Neutrophil (primary cell): ENCODE results near the gene CNTNAP4.

ENCODE experiments used
- H3K27ac ChIP-seq: fragments of 200-600 bp; sonication (generic); 2 replicates; pipeline ENCODE4 v1.5.1; 2016; ENCODE audit warnings: mild to moderate bottlenecking, moderate library complexity
- H3K27me3 ChIP-seq: fragments of 200-600 bp; sonication (generic); 2 replicates; pipeline ENCODE4 v1.6.0; 2016; ENCODE audit warnings: mild to moderate bottlenecking
- H3K36me3 ChIP-seq: fragments of 200-600 bp; sonication (generic); 2 replicates; pipeline ENCODE4 v1.5.1; 2017
- H3K4me1 ChIP-seq, 2 experiments: fragments of 200-600 bp in 1 of 2; sonication (generic) in 1 of 2; 1 replicate in 1 of 2; 2 replicates in 1 of 2; pipeline versions ENCODE4 v1.5.1 to v1.6.1; 2013 to 2016; ENCODE audit warnings: low read depth in 1 of 2, low read length in 1 of 2, mild to moderate bottlenecking in 1 of 2, moderate library complexity in 1 of 2; ENCODE audit not compliant: control insufficient read depth in 1 of 2, insufficient read depth in 1 of 2
- H3K4me3 ChIP-seq, 2 experiments: fragments of 200-600 bp in 1 of 2; sonication (generic) in 1 of 2; 1 replicate in 1 of 2; 2 replicates in 1 of 2; pipeline ENCODE4 v1.5.1; 2013 to 2016; ENCODE audit warnings: low read depth in 1 of 2, low read length in 1 of 2, mild to moderate bottlenecking in 1 of 2, moderate library complexity in 1 of 2
- H3K9me3 ChIP-seq: fragments of 200-600 bp; sonication (generic); 2 replicates; pipeline ENCODE4 v1.5.1; 2016
- TF ChIP-seq, protein P1 (sequence below): fragments of 200-600 bp; sonication (generic); IDR thresholded peaks from 2 replicates; pipeline ENCODE4 v1.5.1; 2016; ENCODE audit warnings: antibody characterized with exemption

The CNTNAP4 gene

DNA sequence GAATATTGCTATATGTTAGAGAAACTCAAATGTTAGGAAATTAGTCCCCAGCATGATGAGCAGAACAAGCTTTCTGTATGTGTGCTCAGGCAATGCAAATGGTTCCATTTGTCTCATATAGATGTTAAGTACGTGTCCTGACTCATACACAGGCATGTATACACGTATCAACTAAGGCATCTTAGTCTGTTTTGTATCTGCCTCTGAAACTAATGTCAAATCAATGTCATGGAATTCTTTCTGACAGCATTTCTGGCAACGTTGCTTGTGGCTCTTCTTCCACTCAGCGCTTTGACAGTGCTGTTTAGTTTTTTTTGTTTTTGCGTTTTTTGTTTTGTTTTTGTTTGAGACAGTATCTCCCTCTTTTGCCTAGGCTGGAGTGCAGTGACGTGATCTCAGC lies 111.9 kb downstream of the CNTNAP4 start:
- Histone ChIP-seq H3K36me3 (no peaks in the 10 kb centered on the region), H3K9me3 (no peaks in the 10 kb centered on the region), H3K27ac (no peak overlapping the region), H3K4me3 (no peak overlapping the region), H3K27me3 (no peaks in the 10 kb centered on the region), H3K4me1 (no peaks in the 10 kb centered on the region)
- TF ChIP-seq, protein P1, sequence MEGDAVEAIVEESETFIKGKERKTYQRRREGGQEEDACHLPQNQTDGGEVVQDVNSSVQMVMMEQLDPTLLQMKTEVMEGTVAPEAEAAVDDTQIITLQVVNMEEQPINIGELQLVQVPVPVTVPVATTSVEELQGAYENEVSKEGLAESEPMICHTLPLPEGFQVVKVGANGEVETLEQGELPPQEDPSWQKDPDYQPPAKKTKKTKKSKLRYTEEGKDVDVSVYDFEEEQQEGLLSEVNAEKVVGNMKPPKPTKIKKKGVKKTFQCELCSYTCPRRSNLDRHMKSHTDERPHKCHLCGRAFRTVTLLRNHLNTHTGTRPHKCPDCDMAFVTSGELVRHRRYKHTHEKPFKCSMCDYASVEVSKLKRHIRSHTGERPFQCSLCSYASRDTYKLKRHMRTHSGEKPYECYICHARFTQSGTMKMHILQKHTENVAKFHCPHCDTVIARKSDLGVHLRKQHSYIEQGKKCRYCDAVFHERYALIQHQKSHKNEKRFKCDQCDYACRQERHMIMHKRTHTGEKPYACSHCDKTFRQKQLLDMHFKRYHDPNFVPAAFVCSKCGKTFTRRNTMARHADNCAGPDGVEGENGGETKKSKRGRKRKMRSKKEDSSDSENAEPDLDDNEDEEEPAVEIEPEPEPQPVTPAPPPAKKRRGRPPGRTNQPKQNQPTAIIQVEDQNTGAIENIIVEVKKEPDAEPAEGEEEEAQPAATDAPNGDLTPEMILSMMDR: no peak

DNA sequence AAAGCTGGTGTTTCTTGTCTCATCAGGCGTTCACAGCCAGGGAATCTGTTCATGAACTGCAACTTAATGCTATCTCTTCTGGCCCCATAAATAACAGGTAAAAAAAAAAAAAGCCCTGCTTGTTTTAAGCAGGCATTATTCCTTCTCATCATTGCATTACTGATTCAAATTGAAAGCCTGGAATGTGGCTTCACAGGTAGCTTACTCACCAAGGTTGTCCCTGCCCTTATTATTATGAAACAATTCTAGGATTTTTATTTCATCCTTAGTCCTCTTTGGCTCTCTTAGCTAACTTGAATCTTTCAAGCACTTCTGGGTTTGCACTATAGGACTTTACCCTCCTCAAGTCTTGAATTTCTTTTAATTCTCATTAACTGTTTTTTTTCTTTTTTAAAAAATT lies 113.3 kb downstream of the CNTNAP4 start:
- Histone ChIP-seq H3K36me3 (no peaks in the 10 kb centered on the region), H3K27ac (no peak overlapping the region), H3K27me3 (no peaks in the 10 kb centered on the region), H3K4me3 (no peak overlapping the region), H3K4me1 (no peaks in the 10 kb centered on the region), H3K9me3 (no peaks in the 10 kb centered on the region)
- TF ChIP-seq, protein P1: no peak

DNA sequence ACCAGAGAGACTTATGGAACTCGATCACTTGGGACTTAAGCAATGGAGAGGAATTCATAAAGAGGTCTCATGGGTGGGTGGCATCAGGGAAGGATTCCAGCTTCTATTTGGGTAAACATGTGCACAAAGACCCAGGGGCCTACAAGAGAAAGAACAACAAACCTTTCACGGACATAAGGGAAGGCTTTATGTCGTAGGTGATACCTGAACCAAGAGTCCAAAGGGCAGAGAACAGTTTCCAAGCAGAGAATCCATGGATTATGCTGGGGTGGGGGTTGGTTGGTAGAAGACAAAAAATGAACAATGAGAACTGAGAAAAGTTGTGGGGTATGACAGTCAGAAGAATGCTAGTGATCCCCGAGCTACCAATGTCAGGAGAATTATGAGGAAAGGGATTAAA lies 119.8 kb downstream of the CNTNAP4 start:
- Histone ChIP-seq H3K27ac (no peak overlapping the region), H3K9me3 (no peaks in the 10 kb centered on the region), H3K36me3 (no peaks in the 10 kb centered on the region), H3K4me1 (no peaks in the 10 kb centered on the region), H3K27me3 (no peaks in the 10 kb centered on the region), H3K4me3 (no peak overlapping the region)
- TF ChIP-seq, protein P1: no peak

DNA sequence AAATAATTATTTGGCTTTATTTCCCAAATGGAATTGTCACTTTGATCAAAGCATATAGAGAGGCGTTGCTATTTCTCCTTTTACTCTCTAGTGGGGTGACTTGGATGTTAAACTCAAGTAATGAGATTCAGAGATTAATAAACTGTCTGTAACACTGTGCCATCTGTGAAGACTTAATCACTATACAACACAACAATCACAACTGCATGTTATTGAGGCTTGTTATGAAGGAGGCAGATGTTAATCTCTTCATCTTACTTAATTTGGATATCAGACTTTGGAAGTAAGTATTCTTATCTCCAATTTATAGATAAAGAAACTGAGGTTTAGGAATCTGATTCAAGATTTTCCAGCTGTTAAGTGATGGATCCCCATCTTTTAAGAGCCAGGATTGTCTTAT lies 132.5 kb downstream of the CNTNAP4 start:
- no peak overlapping the region for H3K27ac ChIP-seq
- H3K27me3 ChIP-seq: no peaks in the 10 kb centered on the region

DNA sequence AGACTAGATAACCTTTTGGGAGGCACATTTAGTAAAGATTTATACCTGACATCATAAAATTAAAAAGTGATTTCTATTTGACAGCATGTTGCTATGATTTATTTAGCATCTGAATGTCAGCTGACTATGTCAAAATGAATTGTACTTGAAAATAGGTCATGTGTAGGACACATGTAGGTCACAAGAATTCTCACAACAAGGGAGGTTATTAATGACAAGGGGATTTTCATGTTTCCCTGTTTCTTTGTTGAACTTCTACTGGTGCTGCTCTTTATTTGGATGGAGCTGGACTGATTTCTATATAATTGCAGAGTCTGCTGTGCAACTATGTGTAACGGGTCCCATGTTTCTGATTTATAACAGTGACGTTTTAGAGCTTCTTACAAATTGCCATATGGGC lies 144.4 kb downstream of the CNTNAP4 start:
- H3K27ac ChIP-seq: no peak overlapping the region
- no peaks in the 10 kb centered on the region for H3K36me3 ChIP-seq
- no peaks in the 10 kb centered on the region for H3K27me3 ChIP-seq
- H3K9me3 ChIP-seq: no peaks in the 10 kb centered on the region
- no peak overlapping the region for H3K4me3 ChIP-seq
- TF ChIP-seq, protein P1: no peak
- no peaks in the 10 kb centered on the region for H3K4me1 ChIP-seq

More for the DNA sequence above, 132.5 kb downstream of the CNTNAP4 start:
- TF ChIP-seq, protein P1: no peak
- no peaks in the 10 kb centered on the region for H3K4me1 ChIP-seq
- no peaks in the 10 kb centered on the region for H3K9me3 ChIP-seq
- no peaks in the 10 kb centered on the region for H3K36me3 ChIP-seq
- no peak overlapping the region for H3K4me3 ChIP-seq

DNA sequence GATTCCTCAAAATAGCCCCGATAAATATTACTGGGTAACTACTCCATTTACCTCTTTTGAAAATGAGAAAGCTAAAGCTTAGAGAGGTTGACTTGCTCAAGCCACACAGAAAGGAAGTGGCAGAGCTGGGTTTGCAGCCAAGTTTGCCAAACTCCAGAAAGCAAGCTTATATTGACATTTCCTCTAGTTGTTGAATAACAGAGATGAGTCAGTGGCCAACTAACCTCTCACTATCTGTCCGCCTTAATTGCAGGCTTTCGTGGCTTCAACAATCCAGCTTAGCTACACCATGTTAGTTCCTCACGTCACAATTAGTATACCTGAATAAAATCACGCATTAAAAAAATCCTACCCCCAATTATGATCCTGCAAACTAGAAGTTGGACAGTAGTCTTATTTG lies 151.7 kb downstream of the CNTNAP4 start:
- Histone ChIP-seq H3K4me3 (no peak overlapping the region), H3K27ac (no peak overlapping the region), H3K36me3 (no peaks in the 10 kb centered on the region), H3K9me3 (no peaks in the 10 kb centered on the region), H3K4me1 (no peaks in the 10 kb centered on the region), H3K27me3 (no peaks in the 10 kb centered on the region)
- TF ChIP-seq, protein P1: no peak
